HepG2 (cell line): ENCODE results near the gene ATG5. TPM values are rescaled to one million over a fixed set of nuclear protein-coding genes. Genes with fewer than 3 reads are reported as not detected.

ENCODE experiments used
- ATAC-seq: fragments of 200-7000 bp; cut with Tn5 transposase; 3 replicates; pipeline ENCODE4 v1.9.1; 2020; ENCODE audit warnings: mild to moderate bottlenecking, moderate library complexity
- BruUV-seq: library from RNA; stranded (reverse); fragments of 400-500 nt; replicated peaks from 2 replicates; lab custom pipeline; 2021; lab: Mats Ljungman, UMichigan
- CTCF ChIA-PET: fragments of 300-600 bp; formaldehyde crosslinking; extraction: SDS; loops from one replicate; lab custom pipeline; 2021; ENCODE audit warnings: low total read pairs, inconsistent platforms, low intra/inter-chr PET ratio; lab: Yijun Ruan, JAX
- POLR2A ChIA-PET: fragments of 350-600 bp; sonication (Branson Sonifier 250); formaldehyde crosslinking; loops from one replicate; lab custom pipeline; 2020; ENCODE audit warnings: antibody characterized with exemption, inconsistent platforms; lab: Yijun Ruan, JAX
- DNase-seq: peaks from one replicate; pipeline ENCODE4 v3.0.0-alpha.2; 2015; ENCODE audit warnings: low spot score
- FAIRE-seq: peaks from 3 replicates; lab custom pipeline; 2011; peaks lifted over from hg19 to GRCh38; lab: Jason Lieb, UNC
- H2AFZ ChIP-seq: one replicate; pipeline ENCODE4 v1.6.1; 2011; ENCODE audit warnings: low read length, inconsistent platforms
- H3K27ac ChIP-seq: fragments of 300-600 bp; 3 replicates; pipeline ENCODE4 v1.8.0; 2011; ENCODE audit warnings: mixed run types, mild to moderate bottlenecking, mixed read lengths, low read length, inconsistent platforms; ENCODE audit not compliant: insufficient read depth; ENCODE audit errors: extremely low read length
- H3K27me3 ChIP-seq, 2 experiments: fragments of 200-600 bp in 1 of 2; 2 replicates in 1 of 2; 3 replicates in 1 of 2; pipeline versions ENCODE4 v1.6.0 to v1.8.0; 2011; ENCODE audit warnings: low read length in 2 of 2, mild to moderate bottlenecking in 2 of 2, moderate library complexity in 2 of 2, inconsistent platforms in 1 of 2; ENCODE audit not compliant: insufficient read depth in 2 of 2, control insufficient read depth in 1 of 2
- H3K36me3 ChIP-seq, 2 experiments: fragments of 200-600 bp in 1 of 2; replicated peaks in 1 of 2; 2 replicates in 1 of 2; 3 replicates in 1 of 2; pipeline versions ENCODE4 v1.5.1 to v1.8.0; 2011; ENCODE audit warnings: low read length in 2 of 2, inconsistent platforms in 1 of 2; ENCODE audit not compliant: insufficient read depth in 2 of 2, control insufficient read depth in 1 of 2
- H3K4me1 ChIP-seq: 2 replicates; pipeline ENCODE4 v1.5.1; 2012; ENCODE audit warnings: low read length, inconsistent platforms; ENCODE audit not compliant: insufficient read depth
- H3K4me2 ChIP-seq: 2 replicates; pipeline ENCODE4 v1.6.0; 2011; ENCODE audit warnings: low read depth, low read length, inconsistent platforms
- H3K4me3 ChIP-seq, 3 experiments: fragments of 200-600 bp in 1 of 3; sonication (generic), shearing (Covaris generic) in 1 of 3; replicated peaks in 1 of 3; 2 replicates each; pipeline ENCODE4 v1.5.1; 2011 to 2016; ENCODE audit warnings: low read length in 3 of 3, inconsistent platforms in 2 of 3, low read depth in 2 of 3, mild to moderate bottlenecking in 2 of 3, control low read depth in 1 of 3, mixed read lengths in 1 of 3; ENCODE audit not compliant: insufficient read depth in 1 of 3
- H3K79me2 ChIP-seq: one replicate; pipeline ENCODE4 v1.6.1; 2011; ENCODE audit warnings: low read length, inconsistent platforms; ENCODE audit not compliant: insufficient read depth
- H3K9ac ChIP-seq: 2 replicates; pipeline ENCODE4 v1.6.0; 2011; ENCODE audit warnings: mild to moderate bottlenecking, low read depth, low read length, inconsistent platforms; ENCODE audit not compliant: insufficient read depth
- H3K9me3 ChIP-seq: 2 replicates; pipeline ENCODE4 v1.5.1; 2012; ENCODE audit warnings: mild to moderate bottlenecking, low read length
- H4K20me1 ChIP-seq: 2 replicates; pipeline ENCODE4 v1.6.0; 2011; ENCODE audit warnings: inconsistent platforms, mild to moderate bottlenecking, low read length, moderate library complexity; ENCODE audit not compliant: insufficient read depth
- AKAP8 ChIP-seq: sonication (generic); formaldehyde crosslinking; IDR thresholded peaks from 2 replicates; pipeline ENCODE4 v1.5.1; 2020; ENCODE audit warnings: mild to moderate bottlenecking, missing genetic modification reagents
- ARID2 ChIP-seq: sonication (generic); formaldehyde crosslinking; IDR thresholded peaks from 2 replicates; pipeline ENCODE4 v1.8.1; 2022; ENCODE audit warnings: mild to moderate bottlenecking, missing genetic modification reagents, borderline replicate concordance
- CEBPG ChIP-seq: IDR thresholded peaks from 2 replicates; pipeline ENCODE4 v1.6.1; 2016
- DR1 ChIP-seq: sonication (generic); formaldehyde crosslinking; IDR thresholded peaks from 2 replicates; pipeline ENCODE4 v1.8.0; 2021; ENCODE audit warnings: mild to moderate bottlenecking, missing genetic modification reagents, inconsistent platforms
- ELF4 ChIP-seq: sonication (generic); formaldehyde crosslinking; IDR thresholded peaks from 2 replicates; pipeline ENCODE4 v1.5.0; 2020; ENCODE audit warnings: missing genetic modification reagents, mild to moderate bottlenecking, moderate library complexity, borderline replicate concordance
- ESRRA ChIP-seq: sonication (generic); formaldehyde crosslinking; IDR thresholded peaks from 2 replicates; pipeline ENCODE4 v1.5.1; 2020; ENCODE audit warnings: mild to moderate bottlenecking, low read depth, missing genetic modification reagents
- FOXA1 ChIP-seq, 2 experiments: fragments of 450-650 bp in 1 of 2; sonication (generic) in 1 of 2; formaldehyde crosslinking in 1 of 2; IDR thresholded peaks; 2 replicates each; pipeline versions ENCODE4 v1.4.0 to v1.6.1; 2016 to 2020; ENCODE audit warnings: missing genetic modification reagents in 1 of 2
- GTF2F1 ChIP-seq: fragments of 150-350 bp; IDR thresholded peaks from 2 replicates; pipeline ENCODE4 v1.6.1; 2014; ENCODE audit warnings: low read length
- HIVEP1 ChIP-seq: sonication (generic); formaldehyde crosslinking; IDR thresholded peaks from 2 replicates; pipeline ENCODE4 v1.4.0; 2020; ENCODE audit warnings: mild to moderate bottlenecking, missing genetic modification reagents
- KDM5A ChIP-seq: fragments of 200-600 bp; sonication (generic); IDR thresholded peaks from 2 replicates; pipeline ENCODE4 v1.7.0; 2018; ENCODE audit warnings: antibody characterized with exemption, mild to moderate bottlenecking, low read length, borderline replicate concordance
- KLF6 ChIP-seq: IDR thresholded peaks from 2 replicates; pipeline ENCODE4 v1.8.0; 2016; ENCODE audit warnings: missing biosample characterization, missing genetic modification reagents
- REL ChIP-seq: sonication (generic); formaldehyde crosslinking; conservative IDR thresholded peaks from 2 replicates; pipeline ENCODE4 v1.8.0; 2022; ENCODE audit warnings: mild to moderate bottlenecking, missing genetic modification reagents, moderate library complexity
- XRCC5 ChIP-seq: fragments of 200-400 bp; formaldehyde crosslinking; optimal IDR thresholded peaks from 2 replicates; pipeline ENCODE3; 2017; ENCODE audit warnings: mild to moderate bottlenecking, low read length
- ZNF235 ChIP-seq: sonication (generic); formaldehyde crosslinking; IDR thresholded peaks from 2 replicates; pipeline ENCODE4 v1.8.1; 2023; ENCODE audit warnings: mild to moderate bottlenecking, missing genetic modification reagents, borderline replicate concordance
- ZNF263 ChIP-seq: sonication (generic); formaldehyde crosslinking; IDR thresholded peaks from 2 replicates; pipeline ENCODE4 v1.4.0; 2020; ENCODE audit warnings: missing genetic modification reagents
- ZNF34 ChIP-seq: sonication (generic); formaldehyde crosslinking; IDR thresholded peaks from 2 replicates; pipeline ENCODE4 v1.4.0; 2020; ENCODE audit warnings: mild to moderate bottlenecking, missing genetic modification reagents, borderline replicate concordance
- ZNF543 ChIP-seq: sonication (generic); formaldehyde crosslinking; IDR thresholded peaks from 2 replicates; pipeline ENCODE4 v1.4.0; 2020; ENCODE audit warnings: mild to moderate bottlenecking, missing genetic modification reagents
- ZNF563 ChIP-seq: sonication (generic); formaldehyde crosslinking; IDR thresholded peaks from 2 replicates; pipeline ENCODE4 v1.8.0; 2022; ENCODE audit warnings: mild to moderate bottlenecking, moderate library complexity, missing genetic modification reagents
- WGBS: methylation state at CpG from one replicate; pipeline ENCODE4 v1.1.6; 2017; ENCODE audit warnings: low lambda C conversion rate; 5-methylcytosine and 5-hydroxymethylcytosine counted together
- in situ Hi-C: cut with HindIII; loops from 2 replicates; pipeline ENCODE4 v1.10.0; 2017; ENCODE audit warnings: low pct_unique_long_range_greater_than_20kb; ENCODE audit not compliant: extremely low pct_ligation_motif_present
- intact Hi-C: fragments of 100-400 bp; cut with micrococcal nuclease; formaldehyde crosslinking; loops from one replicate; pipeline ENCODE4 v1.10.0; 2022; ENCODE audit not compliant: unreplicated experiment
- polyA plus RNA-seq, 8 experiments: library from polyadenylated mRNA; depleted of rRNA in 3 of 8; stranded (reverse) in 7 of 8; unstranded in 1 of 8; fragments of >200 nt; fragmentation: Illumina TruSeq in 4 of 8; extraction: Trizol in 4 of 8; gene quantifications; 2 replicates each; pipeline versions ENCODE4 v1.2.1 to v1.2.3, GENCODE V29; 2011 to 2016; ENCODE audit warnings: low read depth in 4 of 8, missing spikeins in 1 of 8, mixed read lengths in 1 of 8; ENCODE audit not compliant: insufficient read depth in 1 of 8
- total RNA-seq, 5 experiments: library from RNA; depleted of rRNA; stranded (reverse); fragments of >200 nt; fragmentation: Illumina TruSeq; extraction: Trizol; gene quantifications; 2 replicates each; pipeline ENCODE4 v1.2.3, GENCODE V29; 2016; ENCODE audit warnings: low read depth in 1 of 5
- TF ChIP-seq, protein P1 (sequence below): sonication (generic); formaldehyde crosslinking; IDR thresholded peaks from 2 replicates; pipeline ENCODE4 v1.5.0; 2020; ENCODE audit warnings: missing genetic modification reagents
- TF ChIP-seq, protein P2 (sequence below): sonication (generic); formaldehyde crosslinking; IDR thresholded peaks from 2 replicates; pipeline ENCODE4 v1.4.0; 2020; ENCODE audit warnings: missing genetic modification reagents

Gene ATG5
- total and polyA plus RNA-seq, 2 of the 13 experiments (the other 11 are each of a cell fraction or from before 2014, with no cell fraction given): 21.3 to 48.0 TPM

DNA sequence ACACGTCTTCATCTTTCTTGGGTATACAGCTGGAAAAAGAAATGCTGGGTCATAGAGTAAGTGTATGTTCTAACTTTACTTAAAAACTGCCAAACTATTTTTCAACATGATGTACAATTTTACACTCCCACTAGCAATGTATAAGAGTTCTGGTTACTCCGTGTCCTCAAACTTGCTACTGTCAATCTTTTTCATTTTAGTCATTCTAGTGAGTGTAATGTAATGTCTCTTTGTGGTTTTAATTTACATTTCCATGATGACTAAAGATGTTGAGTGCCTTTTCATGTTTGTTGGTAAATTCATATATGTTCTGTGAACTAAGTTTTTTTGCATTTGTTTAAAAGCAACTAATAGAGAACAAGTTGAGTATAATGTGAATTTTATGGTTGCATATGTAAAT, 43.9 kb downstream of the ATG5 start:
- Histone ChIP-seq H3K9me3 (no peaks in the 10 kb centered on the region), H2AFZ (no peak overlapping the region), H3K27ac (no peak overlapping the region), H4K20me1 (no peaks in the 10 kb centered on the region), H3K36me3 (peaks cover 2 to 13% of the 10 kb centered on the region in 2 experiments; a peak in 3 of 5 replicates), H3K4me2 (no peak overlapping the region), H3K27me3 (no peaks in the 10 kb centered on the region; a peak in 1 of 5 replicates), H3K4me3 (no peak overlapping the region), H3K4me1 (no peaks in the 10 kb centered on the region), H3K79me2 (peaks cover 4% of the 10 kb centered on the region), H3K9ac (no peak overlapping the region)
- BruUV-seq: no TSS peak
- FAIRE-seq (no peak), DNase-seq (no peak), ATAC-seq (no peak)
- intact Hi-C loops (no loop called here), in situ Hi-C loops (no loop called here)
- ChIA-PET POLR2A (no interaction called here), CTCF (no interaction called here)
- WGBS: 100% methylated on average over 2 of the region's 2 CpGs
- TF ChIP-seq, protein P1, sequence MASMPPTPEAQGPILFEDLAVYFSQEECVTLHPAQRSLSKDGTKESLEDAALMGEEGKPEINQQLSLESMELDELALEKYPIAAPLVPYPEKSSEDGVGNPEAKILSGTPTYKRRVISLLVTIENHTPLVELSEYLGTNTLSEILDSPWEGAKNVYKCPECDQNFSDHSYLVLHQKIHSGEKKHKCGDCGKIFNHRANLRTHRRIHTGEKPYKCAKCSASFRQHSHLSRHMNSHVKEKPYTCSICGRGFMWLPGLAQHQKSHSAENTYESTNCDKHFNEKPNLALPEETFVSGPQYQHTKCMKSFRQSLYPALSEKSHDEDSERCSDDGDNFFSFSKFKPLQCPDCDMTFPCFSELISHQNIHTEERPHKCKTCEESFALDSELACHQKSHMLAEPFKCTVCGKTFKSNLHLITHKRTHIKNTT (CRISPR knock-in tag): no peak
- no peak for TF ChIP-seq AKAP8 (CRISPR knock-in tag)
- TF ChIP-seq XRCC5: no peak
- no peak for TF ChIP-seq ZNF543 (CRISPR knock-in tag)
- no peak for TF ChIP-seq ZNF34 (CRISPR knock-in tag)
- TF ChIP-seq ZNF235: no peak
- TF ChIP-seq HIVEP1 (CRISPR knock-in tag): no peak
- TF ChIP-seq KLF6 (CRISPR knock-in tag): no peak

DNA sequence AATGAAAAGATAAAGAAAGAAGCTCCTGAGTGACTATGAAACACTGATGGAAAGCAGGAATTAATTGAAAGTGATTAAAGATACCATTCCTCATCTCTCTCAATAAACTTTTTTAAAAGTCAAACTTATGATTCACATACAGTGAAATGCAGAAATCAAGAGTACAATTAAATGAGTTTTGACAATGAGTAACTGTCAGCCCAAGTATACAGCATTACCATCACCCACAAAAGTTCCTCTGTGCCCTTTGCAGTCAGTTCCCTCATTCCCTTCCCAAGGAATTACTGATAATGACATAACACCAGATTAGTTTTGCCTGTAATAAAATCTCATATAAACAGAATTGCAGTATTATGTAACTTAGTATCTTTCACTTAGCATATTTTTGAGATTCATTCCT, 44.5 kb downstream of the ATG5 start:
- H3K27me3 ChIP-seq: no peaks in the 10 kb centered on the region; a peak in 1 of 5 replicates
- H2AFZ ChIP-seq: no peak overlapping the region
- H3K27ac ChIP-seq: no peak overlapping the region
- no peak overlapping the region for H3K4me2 ChIP-seq
- CTCF ChIA-PET: no interaction called here
- no peaks in the 10 kb centered on the region for H3K4me1 ChIP-seq
- FAIRE-seq: no peak
- POLR2A ChIA-PET: no interaction called here
- no TSS peak for BruUV-seq
- H4K20me1 ChIP-seq: no peaks in the 10 kb centered on the region
- ATAC-seq: no peak
- no peak overlapping the region for H3K4me3 ChIP-seq
- no peaks in the 10 kb centered on the region for H3K9me3 ChIP-seq
- in situ Hi-C loops: no loop called here
- TF ChIP-seq REL (CRISPR knock-in tag) (no peak), ZNF543 (CRISPR knock-in tag) (no peak), FOXA1 (IDR thresholded peaks at IDR 0.05) (no peak), FOXA1 (CRISPR knock-in tag; IDR thresholded peaks at IDR 0.05) (no peak), ARID2 (no peak), CEBPG (CRISPR knock-in tag) (no peak), ELF4 (CRISPR knock-in tag) (no peak), ZNF263 (CRISPR knock-in tag) (no peak), KDM5A (no peak), DR1 (CRISPR knock-in tag) (no peak), ESRRA (CRISPR knock-in tag) (no peak), ZNF563 (CRISPR knock-in tag) (no peak), GTF2F1 (no peak)
- TF ChIP-seq, protein P2, sequence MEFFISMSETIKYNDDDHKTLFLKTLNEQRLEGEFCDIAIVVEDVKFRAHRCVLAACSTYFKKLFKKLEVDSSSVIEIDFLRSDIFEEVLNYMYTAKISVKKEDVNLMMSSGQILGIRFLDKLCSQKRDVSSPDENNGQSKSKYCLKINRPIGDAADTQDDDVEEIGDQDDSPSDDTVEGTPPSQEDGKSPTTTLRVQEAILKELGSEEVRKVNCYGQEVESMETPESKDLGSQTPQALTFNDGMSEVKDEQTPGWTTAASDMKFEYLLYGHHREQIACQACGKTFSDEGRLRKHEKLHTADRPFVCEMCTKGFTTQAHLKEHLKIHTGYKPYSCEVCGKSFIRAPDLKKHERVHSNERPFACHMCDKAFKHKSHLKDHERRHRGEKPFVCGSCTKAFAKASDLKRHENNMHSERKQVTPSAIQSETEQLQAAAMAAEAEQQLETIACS: no peak
- TF ChIP-seq, all 625 proteins: peak for 0
- H3K79me2 ChIP-seq: peaks cover 2% of the 10 kb centered on the region
- no peak for DNase-seq
- peaks cover 2 to 13% of the 10 kb centered on the region in 2 experiments; a peak in 3 of 5 replicates for H3K36me3 ChIP-seq
- no peak overlapping the region for H3K9ac ChIP-seq
- intact Hi-C loops: no loop called here
